ENCODE results near the gene ZNF189.

The ZNF189 gene

GRCh38 chr9:101455656-101456240 lies 57.1 kb downstream of the ZNF189 start:
- DNase-seq: no peak

- no peak for DNase-seq
Measured at GRCh38 chr9:101457003-101457402, 58.4 kb downstream of the ZNF189 start.

- DNase-seq: peak; percentile 8
Measured at GRCh38 chr9:101458963-101459631, 60.4 kb downstream of the ZNF189 start.
